ENCODE measurements around the gene PPP3CA. TPM values are rescaled to one million over a fixed set of nuclear protein-coding genes. Genes with fewer than 3 reads are reported as not detected.
"Not testable (repeated sequence)": the region's sequence is repeated elsewhere in the genome, so short reads cannot be mapped to it uniquely, and the experiment has no call there.

PPP3CA gene
- total RNA-seq, 1 donor from 2014 or later: 36.5 TPM

DNA sequence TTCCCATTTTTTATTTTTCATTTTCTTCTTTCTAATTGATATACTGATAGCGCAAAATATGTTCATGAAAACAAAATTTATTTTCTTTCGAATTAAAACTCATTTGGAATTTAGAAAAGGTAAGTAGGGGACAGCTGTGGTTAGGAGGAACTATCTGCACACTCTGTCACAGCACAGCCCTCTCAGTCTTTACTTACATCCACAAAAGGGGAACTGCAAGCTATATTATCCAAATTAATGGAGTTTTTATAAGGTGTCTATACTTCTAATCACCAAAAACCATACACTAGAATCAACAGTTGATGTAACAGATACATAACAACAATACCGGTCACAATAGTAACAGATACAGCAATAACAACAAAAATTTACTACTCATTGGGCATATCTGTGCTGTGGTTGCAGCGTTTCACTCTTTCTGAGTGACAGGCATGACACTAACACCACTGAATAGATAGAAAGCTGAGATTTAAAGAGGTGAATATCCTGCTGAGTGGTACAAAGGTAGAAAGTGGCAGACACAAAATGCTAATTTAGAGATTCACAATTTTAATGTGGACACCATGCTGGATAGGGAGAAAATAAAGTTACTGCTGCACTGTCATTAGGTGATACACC lies 160.7 kb downstream of the PPP3CA start:
- Mint-ChIP-seq H3K4me1 (ENCODE audit: low read depth) (peaks cover 12% of the 10 kb centered on the region), H3K27me3 (ENCODE audit: low read depth) (no peaks in the 10 kb centered on the region), H3K27ac (ENCODE audit: unreplicated experiment) (no peak overlapping the region), H3K36me3 (ENCODE audit: low read depth) (peaks cover 2% of the 10 kb centered on the region), H3K9me3 (ENCODE audit: low read depth) (no peaks in the 10 kb centered on the region), H3K4me3 (ENCODE audit: unreplicated experiment) (no peak overlapping the region)
- TF ChIP-seq, protein P1, sequence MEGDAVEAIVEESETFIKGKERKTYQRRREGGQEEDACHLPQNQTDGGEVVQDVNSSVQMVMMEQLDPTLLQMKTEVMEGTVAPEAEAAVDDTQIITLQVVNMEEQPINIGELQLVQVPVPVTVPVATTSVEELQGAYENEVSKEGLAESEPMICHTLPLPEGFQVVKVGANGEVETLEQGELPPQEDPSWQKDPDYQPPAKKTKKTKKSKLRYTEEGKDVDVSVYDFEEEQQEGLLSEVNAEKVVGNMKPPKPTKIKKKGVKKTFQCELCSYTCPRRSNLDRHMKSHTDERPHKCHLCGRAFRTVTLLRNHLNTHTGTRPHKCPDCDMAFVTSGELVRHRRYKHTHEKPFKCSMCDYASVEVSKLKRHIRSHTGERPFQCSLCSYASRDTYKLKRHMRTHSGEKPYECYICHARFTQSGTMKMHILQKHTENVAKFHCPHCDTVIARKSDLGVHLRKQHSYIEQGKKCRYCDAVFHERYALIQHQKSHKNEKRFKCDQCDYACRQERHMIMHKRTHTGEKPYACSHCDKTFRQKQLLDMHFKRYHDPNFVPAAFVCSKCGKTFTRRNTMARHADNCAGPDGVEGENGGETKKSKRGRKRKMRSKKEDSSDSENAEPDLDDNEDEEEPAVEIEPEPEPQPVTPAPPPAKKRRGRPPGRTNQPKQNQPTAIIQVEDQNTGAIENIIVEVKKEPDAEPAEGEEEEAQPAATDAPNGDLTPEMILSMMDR (IDR thresholded peaks at IDR 0.05): no peak
- no peak for DNase-seq (ENCODE audit: low spot score)

DNA sequence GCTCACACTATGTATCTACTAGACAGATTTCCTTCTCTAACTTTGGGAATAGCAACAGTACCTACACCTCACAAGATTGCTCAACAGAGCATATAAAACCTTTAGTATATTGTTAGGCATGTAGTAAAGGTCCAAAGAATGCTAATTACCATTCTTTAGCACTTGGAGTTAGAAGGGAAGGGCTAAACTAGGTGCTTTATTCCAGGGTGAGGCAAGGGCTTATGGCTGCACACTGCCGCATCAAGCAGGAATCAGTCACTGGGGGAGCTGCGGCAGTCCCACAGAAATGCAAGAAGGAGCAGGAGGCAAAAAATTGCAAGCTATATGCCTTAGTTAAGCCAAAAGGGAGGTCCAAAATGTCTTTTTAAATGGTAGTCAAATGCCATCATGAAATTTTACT lies 162.7 kb downstream of the PPP3CA start:
- Mint-ChIP-seq H3K27ac (ENCODE audit: unreplicated experiment) (no peak overlapping the region), H3K36me3 (ENCODE audit: low read depth) (peaks cover under 1% of the 10 kb centered on the region), H3K4me1 (ENCODE audit: low read depth) (peaks cover 4% of the 10 kb centered on the region), H3K9me3 (ENCODE audit: low read depth) (no peaks in the 10 kb centered on the region), H3K27me3 (ENCODE audit: low read depth) (no peaks in the 10 kb centered on the region), H3K4me3 (ENCODE audit: unreplicated experiment) (no peak overlapping the region)
- TF ChIP-seq, protein P1 (IDR thresholded peaks at IDR 0.05): no peak
- DNase-seq (ENCODE audit: low spot score): no peak

DNA sequence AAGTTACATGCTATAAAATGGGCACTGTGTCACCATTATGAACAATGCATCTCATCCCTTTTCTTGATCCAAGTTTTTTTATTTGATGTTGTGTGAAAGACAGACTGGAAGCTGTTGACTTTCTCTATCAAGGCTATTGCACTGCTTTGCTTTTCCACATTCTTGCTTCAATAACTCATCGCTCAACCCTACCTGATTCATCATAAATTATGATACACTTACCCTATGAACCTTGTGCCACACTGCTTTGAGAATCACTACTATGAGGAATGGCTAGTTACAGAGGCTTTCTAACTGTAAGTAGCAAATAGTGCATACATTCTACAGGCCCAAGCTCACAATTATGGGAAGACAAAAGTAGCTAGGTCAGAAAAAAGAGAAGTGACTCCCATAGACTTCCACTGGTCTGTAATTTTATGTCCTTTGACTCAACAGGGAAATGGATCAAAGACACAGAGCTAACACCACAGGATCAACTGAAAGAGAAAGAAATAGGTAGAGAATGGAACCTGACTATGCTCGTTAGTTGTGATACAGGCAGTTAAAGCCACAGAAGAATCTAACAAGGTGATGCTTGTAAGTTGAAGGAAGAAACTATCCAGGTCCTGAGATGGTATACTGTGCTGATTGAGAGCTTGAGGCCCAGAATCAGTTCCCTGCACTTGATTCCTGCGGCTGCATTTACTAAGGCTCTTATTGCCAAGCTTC lies 163.5 kb downstream of the PPP3CA start:
- Mint-ChIP-seq H3K4me3 (ENCODE audit: unreplicated experiment) (no peak overlapping the region), H3K36me3 (ENCODE audit: low read depth) (no peaks in the 10 kb centered on the region), H3K4me1 (ENCODE audit: low read depth) (peaks cover 4% of the 10 kb centered on the region), H3K27ac (ENCODE audit: unreplicated experiment) (no peak overlapping the region), H3K27me3 (ENCODE audit: low read depth) (no peaks in the 10 kb centered on the region), H3K9me3 (ENCODE audit: low read depth) (no peaks in the 10 kb centered on the region)
- no peak for DNase-seq (ENCODE audit: low spot score)
- TF ChIP-seq, protein P1 (IDR thresholded peaks at IDR 0.05): no peak

DNA sequence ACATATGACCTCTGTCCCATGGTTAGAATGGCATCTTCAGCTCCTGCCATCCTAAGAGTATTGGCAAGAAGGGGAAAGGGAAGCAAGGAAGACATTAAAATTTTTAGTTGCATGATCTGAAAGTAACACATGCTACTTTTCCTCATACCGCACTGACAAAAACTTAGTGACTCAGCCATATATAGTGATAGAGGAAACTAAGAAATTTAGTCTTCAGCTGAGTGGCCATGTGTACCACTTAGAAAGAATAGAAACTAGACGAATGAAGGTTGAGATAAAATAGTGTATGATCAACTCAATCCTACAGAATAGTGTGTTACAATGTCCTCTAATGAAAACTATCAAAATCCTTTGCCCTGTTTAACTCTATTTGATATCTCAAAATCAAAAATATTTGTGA lies 164.1 kb downstream of the PPP3CA start:
- H3K27ac Mint-ChIP-seq (ENCODE audit: unreplicated experiment): no peak overlapping the region
- peaks cover 4% of the 10 kb centered on the region for H3K4me1 Mint-ChIP-seq (ENCODE audit: low read depth)
- no peak for DNase-seq (ENCODE audit: low spot score)
- TF ChIP-seq, protein P1 (IDR thresholded peaks at IDR 0.05): no peak
- no peaks in the 10 kb centered on the region for H3K27me3 Mint-ChIP-seq (ENCODE audit: low read depth)
- H3K4me3 Mint-ChIP-seq (ENCODE audit: unreplicated experiment): no peak overlapping the region
- H3K9me3 Mint-ChIP-seq (ENCODE audit: low read depth): no peaks in the 10 kb centered on the region
- no peaks in the 10 kb centered on the region for H3K36me3 Mint-ChIP-seq (ENCODE audit: low read depth)

DNA sequence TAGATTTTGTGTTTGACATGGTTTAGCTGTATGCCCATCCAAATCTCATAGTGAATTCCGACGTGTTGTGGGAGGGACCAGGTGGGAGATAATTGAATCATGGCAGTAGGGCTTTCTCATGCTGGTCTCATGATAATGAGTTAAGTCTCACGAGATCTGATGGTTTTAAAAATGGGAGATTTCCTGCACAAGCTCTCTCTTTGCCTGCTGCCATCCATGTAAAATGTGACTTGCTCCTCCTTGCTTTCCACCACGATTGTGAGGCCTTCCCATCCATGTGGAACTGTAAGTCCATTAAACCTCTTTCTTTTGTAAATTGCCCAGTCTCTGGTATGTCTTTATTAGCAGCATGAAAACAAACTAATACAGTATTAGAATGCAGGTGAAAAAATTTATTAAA lies 164.6 kb downstream of the PPP3CA start:
- H3K9me3 Mint-ChIP-seq (ENCODE audit: low read depth); H3K27ac Mint-ChIP-seq (ENCODE audit: unreplicated experiment); H3K36me3 Mint-ChIP-seq (ENCODE audit: low read depth); H3K4me1 Mint-ChIP-seq (ENCODE audit: low read depth); H3K27me3 Mint-ChIP-seq (ENCODE audit: low read depth); DNase-seq (ENCODE audit: low spot score); H3K4me3 Mint-ChIP-seq (ENCODE audit: unreplicated experiment): not testable (repeated sequence)

DNA sequence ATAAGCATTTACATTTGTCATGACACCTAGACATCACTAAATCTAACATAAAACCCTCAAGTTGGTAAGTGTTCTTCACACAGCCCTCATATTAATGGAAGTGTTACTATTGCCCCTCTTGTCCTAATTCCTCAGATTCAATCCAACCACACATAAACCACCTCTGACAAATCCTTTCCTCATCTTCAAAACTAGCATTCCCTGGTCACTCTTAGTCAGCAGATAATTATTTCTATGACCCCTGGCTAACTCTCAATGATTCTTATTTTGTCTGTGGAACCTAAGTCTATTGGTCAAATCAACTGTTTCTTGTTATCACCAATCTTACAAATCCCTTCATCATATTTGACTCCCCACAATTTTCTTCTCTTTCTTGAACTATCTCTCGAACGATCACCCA lies 168.6 kb downstream of the PPP3CA start:
- Mint-ChIP-seq H3K4me1 (ENCODE audit: low read depth) (no peaks in the 10 kb centered on the region), H3K9me3 (ENCODE audit: low read depth) (no peaks in the 10 kb centered on the region), H3K27ac (ENCODE audit: unreplicated experiment) (no peak overlapping the region), H3K27me3 (ENCODE audit: low read depth) (no peaks in the 10 kb centered on the region), H3K4me3 (ENCODE audit: unreplicated experiment) (no peak overlapping the region), H3K36me3 (ENCODE audit: low read depth) (no peaks in the 10 kb centered on the region)
- no peak for DNase-seq (ENCODE audit: low spot score)
- TF ChIP-seq, protein P1 (IDR thresholded peaks at IDR 0.05): no peak

All from chondrocyte (in vitro differentiated cells).